K562 (cell line): ENCODE data around the gene DUS4L. TPM values are rescaled to one million over a fixed set of nuclear protein-coding genes. Genes with fewer than 3 reads are reported as not detected.
A peak's percentile ranks its signal among the peaks of the same experiment; 100 is the strongest.

Experiments
- ATAC-seq: fragments of 200-7000 bp; cut with Tn5 transposase; 3 replicates; pipeline ENCODE4 v1.9.1; 2020; ENCODE audit warnings: moderate library complexity
- Bru-seq: library from RNA; stranded (reverse); fragments of 400-500 nt; gene quantifications from one replicate; lab custom pipeline; 2021; lab: Mats Ljungman, UMichigan
- BruChase-seq, 2 experiments: library from RNA; stranded (reverse); fragments of 400-500 nt; gene quantifications; one replicate each; lab custom pipeline; 2021; lab: Mats Ljungman, UMichigan
- BruUV-seq: library from RNA; stranded (reverse); fragments of 400-500 nt; replicated peaks from 2 replicates; lab custom pipeline; 2021; lab: Mats Ljungman, UMichigan
- CTCF ChIA-PET: fragments of 300-600 bp; formaldehyde crosslinking; extraction: SDS; loops from one replicate; lab custom pipeline; 2021; ENCODE audit warnings: low intra/inter-chr PET ratio; lab: Yijun Ruan, JAX
- POLR2A ChIA-PET: fragments of 300-600, 350-650 bp; sonication (Branson Sonifier 250); formaldehyde crosslinking; extraction: SDS; loops from one replicate; lab custom pipeline; 2021; ENCODE audit warnings: antibody characterized with exemption, inconsistent platforms; lab: Yijun Ruan, JAX
- DNase-seq, 4 experiments: peaks; one replicate each; pipeline versions ENCODE4 v3.0.0 to v3.0.0-alpha.2; 2011 to 2018; ENCODE audit warnings: low spot score in 3 of 4, mixed read lengths in 3 of 4; ENCODE audit errors: extremely low read depth in 1 of 4
- FAIRE-seq: peaks from 2 replicates; lab custom pipeline; 2011; peaks lifted over from hg19 to GRCh38; lab: Jason Lieb, UNC
- H2AFZ ChIP-seq: 2 replicates; pipeline ENCODE4 v1.6.0; 2011; ENCODE audit warnings: low read depth, low read length, control low read depth, inconsistent platforms
- H3K27ac ChIP-seq: fragments of 200-600 bp; 3 replicates; pipeline ENCODE4 v1.8.0; 2011; ENCODE audit warnings: low read depth, mild to moderate bottlenecking, control low read depth, inconsistent platforms, low read length, moderate library complexity, mixed read lengths; ENCODE audit errors: extremely low read depth
- H3K27me3 ChIP-seq, 2 experiments: fragments of 300-600 bp in 1 of 2; 2 replicates in 1 of 2; 3 replicates in 1 of 2; pipeline versions ENCODE4 v1.6.0 to v1.8.0; 2011; ENCODE audit warnings: inconsistent platforms in 2 of 2, low read length in 2 of 2, mild to moderate bottlenecking in 1 of 2, mixed read lengths in 1 of 2, moderate library complexity in 1 of 2; ENCODE audit not compliant: control insufficient read depth in 2 of 2, insufficient read depth in 2 of 2
- H3K36me3 ChIP-seq: fragments of 300-600 bp; 3 replicates; pipeline ENCODE4 v1.8.0; 2011; ENCODE audit warnings: mild to moderate bottlenecking, low read length, inconsistent platforms; ENCODE audit not compliant: control insufficient read depth, insufficient read depth
- H3K4me1 ChIP-seq, 2 experiments: fragments of 200-600 bp in 1 of 2; replicated peaks in 1 of 2; 2 replicates in 1 of 2; 3 replicates in 1 of 2; pipeline versions ENCODE4 v1.5.1 to v1.8.0; 2011; ENCODE audit warnings: inconsistent platforms in 2 of 2, low read length in 2 of 2, mild to moderate bottlenecking in 1 of 2, mixed read lengths in 1 of 2, moderate library complexity in 1 of 2; ENCODE audit not compliant: control insufficient read depth in 2 of 2, insufficient read depth in 2 of 2
- H3K4me2 ChIP-seq: 2 replicates; pipeline ENCODE4 v1.6.1; 2011; ENCODE audit warnings: low read length, control low read depth, inconsistent platforms, mixed read lengths; ENCODE audit not compliant: insufficient read depth
- H3K4me3 ChIP-seq: fragments of 200-600 bp; sonication (generic), shearing (Covaris generic); 2 replicates; pipeline ENCODE4 v1.5.1; 2016; ENCODE audit warnings: control low read depth, inconsistent platforms
- H3K79me2 ChIP-seq: fragments of 200-600 bp; 3 replicates; pipeline ENCODE4 v1.8.0; 2011; ENCODE audit warnings: low read length, inconsistent platforms; ENCODE audit not compliant: control insufficient read depth, insufficient read depth
- H3K9ac ChIP-seq, 2 experiments: 2 replicates each; pipeline versions ENCODE4 v1.6.0 to v1.6.1; 2011; ENCODE audit warnings: low read depth in 2 of 2, low read length in 2 of 2, control low read depth in 1 of 2, inconsistent platforms in 1 of 2, mild to moderate bottlenecking in 1 of 2, mixed read lengths in 1 of 2; ENCODE audit not compliant: insufficient read depth in 1 of 2
- H3K9me1 ChIP-seq: one replicate; pipeline ENCODE4 v1.6.0; 2011; ENCODE audit warnings: inconsistent platforms, mild to moderate bottlenecking, low read length, moderate library complexity; ENCODE audit not compliant: control insufficient read depth, insufficient read depth
- H3K9me3 ChIP-seq: replicated peaks from 2 replicates; pipeline ENCODE4 v1.5.1; 2011; ENCODE audit warnings: low read depth, low read length, inconsistent platforms; ENCODE audit not compliant: control insufficient read depth, insufficient read depth
- H4K20me1 ChIP-seq: replicated peaks from 2 replicates; pipeline ENCODE4 v1.6.1; 2011; ENCODE audit warnings: low read length, inconsistent platforms, mixed read lengths; ENCODE audit not compliant: control insufficient read depth, insufficient read depth
- BACH1 ChIP-seq: fragments of 200-800 bp; sonication (Bioruptor generic); IDR thresholded peaks from 2 replicates; pipeline ENCODE4 v1.6.1; 2016; ENCODE audit warnings: missing genetic modification characterization, missing compliant biosample characterization
- CBX5 ChIP-seq: IDR thresholded peaks from 2 replicates; pipeline ENCODE4 v1.6.1; 2014; ENCODE audit warnings: low read depth, borderline replicate concordance
- HMG20B ChIP-seq: fragments of 250-450 bp; sonication (Bioruptor Pico); IDR thresholded peaks from 2 replicates; pipeline ENCODE4 v1.5.0; 2021; ENCODE audit warnings: mild to moderate bottlenecking
- IRF2 ChIP-seq: sonication (generic); formaldehyde crosslinking; IDR thresholded peaks from 2 replicates; pipeline ENCODE4 v1.8.1; 2022; ENCODE audit warnings: mild to moderate bottlenecking, missing genetic modification reagents
- ZBTB12 ChIP-seq: fragments of 250-450 bp; sonication (Bioruptor Pico); IDR thresholded peaks from 2 replicates; pipeline ENCODE4 v1.4.0; 2020
- ZC3H11A ChIP-seq: IDR thresholded peaks from 2 replicates; pipeline ENCODE4 v1.6.1; 2012; ENCODE audit warnings: low read depth, low read length, improper control_type of control experiment
- ZNF311 ChIP-seq: fragments of 250-450 bp; sonication (Bioruptor Pico); IDR thresholded peaks from 2 replicates; pipeline ENCODE4 v1.4.0; 2020; ENCODE audit warnings: mild to moderate bottlenecking, moderate library complexity
- ZNF384 ChIP-seq: IDR thresholded peaks from 2 replicates; pipeline ENCODE4 v1.6.1; 2012; ENCODE audit warnings: low read depth, low read length, improper control_type of control experiment
- WGBS: fragments of 100-300 bp; shearing (Covaris generic); methylation state at CpG from one replicate; pipeline ENCODE4 v1.1.6; 2016; ENCODE audit warnings: low coverage, mixed read lengths; ENCODE audit not compliant: insufficient coverage; ENCODE audit errors: missing lambda C conversion rate; 5-methylcytosine and 5-hydroxymethylcytosine counted together
- in situ Hi-C: fragments of 300-500 bp; cut with MboI; formaldehyde crosslinking; loops from 4 replicates; pipeline ENCODE4 v1.15.0; 2018; ENCODE audit warnings: inconsistent platforms, mixed read lengths
- intact Hi-C: fragments of 100-400 bp; cut with micrococcal nuclease; formaldehyde crosslinking; loops from 2 replicates; pipeline ENCODE4 v1.14.2; 2022
- long read RNA-seq, 3 experiments: library from polyadenylated mRNA in 2 of 3; library from RNA in 1 of 3; unstranded in 2 of 3; stranded (forward) in 1 of 3; transcript quantifications; one replicate each; pipeline ENCODE4 v2.0.0, GENCODE V29; 2019 to 2022
- polyA minus RNA-seq, 3 experiments: library from RNA; depleted of rRNA, polyadenylated mRNA; stranded (reverse); fragments of >200 nt; gene quantifications; 2 replicates each; pipeline ENCODE4 v1.2.3, GENCODE V29; 2011
- polyA plus RNA-seq, 8 experiments: library from polyadenylated mRNA; depleted of rRNA in 4 of 8; stranded (reverse) in 5 of 8; unstranded in 3 of 8; fragments of >200 nt; fragmentation: Nextera tagmentation in 2 of 8; fragmentation: Illumina TruSeq in 1 of 8; extraction: Ambion mirVana in 2 of 8; extraction: Trizol in 1 of 8; gene quantifications; 2 replicates each; pipeline versions ENCODE4 v1.2.1 to v1.2.3, GENCODE V29; 2011 to 2014; ENCODE audit warnings: inconsistent platforms in 1 of 8, missing spikeins in 1 of 8
- total RNA-seq, 7 experiments: library from RNA; depleted of rRNA in 6 of 7; stranded (reverse); fragments of >200 nt in 6 of 7; fragmentation: Illumina TruSeq in 2 of 7; extraction: Trizol in 2 of 7; gene quantifications; 2 replicates each; pipeline versions ENCODE4 v1.2.1 to v1.2.3, GENCODE V29; 2011 to 2021; ENCODE audit warnings: low replicate concordance in 1 of 7
- TF ChIP-seq, protein P1 (sequence below): fragments of 450-650 bp; IDR thresholded peaks from 2 replicates; pipeline ENCODE4 v1.6.1; 2016; ENCODE audit warnings: mild to moderate bottlenecking

The DUS4L gene, protein sequence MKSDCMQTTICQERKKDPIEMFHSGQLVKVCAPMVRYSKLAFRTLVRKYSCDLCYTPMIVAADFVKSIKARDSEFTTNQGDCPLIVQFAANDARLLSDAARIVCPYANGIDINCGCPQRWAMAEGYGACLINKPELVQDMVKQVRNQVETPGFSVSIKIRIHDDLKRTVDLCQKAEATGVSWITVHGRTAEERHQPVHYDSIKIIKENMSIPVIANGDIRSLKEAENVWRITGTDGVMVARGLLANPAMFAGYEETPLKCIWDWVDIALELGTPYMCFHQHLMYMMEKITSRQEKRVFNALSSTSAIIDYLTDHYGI
- 25.3 and 48.5 TPM in 2 replicates for total RNA-seq (2011; cell fraction: chromatin; rRNA removed; ENCODE audit: low replicate concordance)
- total RNA-seq (2011; cell fraction: nucleolus; rRNA removed), result 14.5 and 19.7 TPM in 2 replicates
- total RNA-seq (2011; cell fraction: nucleoplasm; rRNA removed), result 29.6 and 44.7 TPM in 2 replicates
- total RNA-seq (2014; rRNA removed) (24.9 and 26.7 TPM in 2 replicates), total RNA-seq (2014; rRNA removed; fragmentation: Illumina TruSeq; extraction: Trizol) (33.6 and 36.3 TPM in 2 replicates), total RNA-seq (2015; rRNA removed; fragmentation: Illumina TruSeq; extraction: Trizol) (25.6 and 28.9 TPM in 2 replicates), total RNA-seq (2021) (25.7 and 27.4 TPM in 2 replicates), polyA plus RNA-seq (2011; rRNA removed) (20.2 and 29.4 TPM in 2 replicates), polyA plus RNA-seq (2014; fragmentation: Illumina TruSeq; extraction: Trizol) (23.9 and 28.6 TPM in 2 replicates), polyA plus RNA-seq (2014; fragmentation: Nextera tagmentation; extraction: Ambion mirVana) (10 to 100 TPM; 12.2 to 14.5 TPM), polyA plus RNA-seq (2014; rRNA removed) (31.4 and 33.1 TPM in 2 replicates), polyA minus RNA-seq (2011; rRNA and poly(A)+ RNA removed) (23.2 and 30.6 TPM in 2 replicates), Bru-seq, nascent RNA (percentile 90 among the genes with signal in this experiment), BruChase-seq, experiment 1, labeled RNA remaining after a 2-hour chase (percentile 87 among the genes with signal in this experiment), BruChase-seq, experiment 2, labeled RNA remaining after a 6-hour chase (percentile 83 among the genes with signal in this experiment)
- 6.2 and 10.9 TPM in 2 replicates for polyA plus RNA-seq (2011; cell fraction: cytosol; rRNA removed)
- 17.7 and 18.7 TPM in 2 replicates for polyA plus RNA-seq (2011; cell fraction: nucleus; rRNA removed)
- 19.9 and 24.0 TPM in 2 replicates for polyA plus RNA-seq (2012)
- 7.9 and 10.7 TPM in 2 replicates for polyA minus RNA-seq (2011; cell fraction: cytosol; rRNA and poly(A)+ RNA removed)
- polyA minus RNA-seq (2011; cell fraction: nucleus; rRNA and poly(A)+ RNA removed), result 20.6 and 25.8 TPM in 2 replicates
- long read RNA-seq, experiment 1, transcript DUS4L-201 (8 exons, 2,220 nt), result major isoform, 14 of 68 reads
- long read RNA-seq, experiment 1, partial matches to known transcripts, result 18 of 68 reads
- long read RNA-seq, experiment 1, other reads (novel, unspliced or antisense), result 32 of 68 reads
- long read RNA-seq, experiment 2, partial matches to known transcripts, result 12 of 25 reads
- long read RNA-seq, experiment 2, other reads (novel, unspliced or antisense), result 9 of 25 reads
- long read RNA-seq, experiment 3, transcript DUS4L-201 (8 exons, 2,220 nt), result major isoform, 8 of 35 reads
- long read RNA-seq, experiment 3, partial matches to known transcripts, result 13 of 35 reads
- long read RNA-seq, experiment 3, other reads (novel, unspliced or antisense), result 13 of 35 reads

DNA sequence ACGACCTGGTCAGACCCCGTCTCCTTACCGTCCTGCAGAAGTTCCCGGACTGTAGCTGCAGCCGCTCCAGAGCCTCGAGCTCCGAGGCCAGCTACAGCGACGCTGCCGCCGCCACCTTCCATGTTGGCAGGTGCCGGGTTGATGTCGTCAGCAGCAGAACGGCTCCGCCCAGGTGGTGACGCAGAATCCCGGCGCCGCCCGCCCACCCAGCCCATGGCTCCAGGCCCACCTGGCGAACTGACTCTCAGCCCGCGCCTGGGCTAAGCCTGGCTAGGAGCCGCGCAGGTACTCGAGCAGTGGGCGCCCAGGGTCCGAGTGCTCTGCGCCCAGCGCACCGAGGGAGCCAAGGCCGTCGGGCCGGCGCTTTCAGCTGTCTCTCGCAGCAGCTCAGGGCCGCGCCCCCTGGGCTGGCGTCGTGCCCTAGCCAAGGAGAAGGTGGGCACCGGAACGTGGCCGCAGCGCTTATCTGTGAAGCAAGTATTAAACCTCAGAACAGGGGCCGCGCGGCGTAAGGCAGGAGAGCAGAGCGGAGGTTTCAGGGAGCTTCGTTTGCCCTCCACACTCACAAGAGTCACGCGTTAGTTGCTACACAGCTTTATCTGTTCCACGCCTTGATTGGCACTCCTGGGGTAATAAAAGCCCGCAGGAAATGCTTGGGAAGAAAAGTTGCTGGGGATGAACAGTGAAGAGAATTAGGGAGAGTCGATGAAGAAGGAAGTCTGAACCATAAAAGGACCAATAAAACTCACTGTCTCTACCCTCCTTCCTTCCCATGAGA is at the start of gene DUS4L, which contains the start of gene COG5:
Gene DUS4L (plus strand): TSS at position 197 of the 778 bp plus-strand sequence. CDS start 3,100 bp downstream, outside the sequence.
Gene COG5 (minus strand): TSS at position 146 of the 778 bp plus-strand sequence. CDS start 24 bp downstream, at position 122.
- peak within 1 kb of the TSS; percentile 98 for H2AFZ ChIP-seq
- H4K20me1 ChIP-seq, result peaks cover 6% of the 10 kb centered on the region; the same call in 1 of the 2 replicates
- no peaks in the 10 kb centered on the region for H3K9me3 ChIP-seq
- H3K36me3 ChIP-seq, result peaks cover 32% of the 10 kb centered on the region
- peak within 1 kb of the TSS; percentile 92 to 99 for H3K9ac ChIP-seq
- no peaks in the 10 kb centered on the region for H3K27me3 ChIP-seq
- H3K9me1 ChIP-seq, result no peaks in the 10 kb centered on the region
- H3K27ac ChIP-seq, result peak within 1 kb of the TSS; percentile 81
- peak; percentile 90 to 95 (median 92) for DNase-seq
- ChIA-PET CTCF (no interaction called here), POLR2A (interaction anchor here (0.5 to 3.7 kb wide), 17 partner anchors 8 to 395 kb away, joined by 3 to 16 read pairs (median 5); partner anchors contain the start of genes BCAP29 and HBP1)
- in situ Hi-C loops (no loop called here), intact Hi-C loops (loop anchor here (5.0 kb wide), 1 partner anchor 102 kb away; no protein-coding TSS in a partner anchor)
- no TSS peak for BruUV-seq
- FAIRE-seq, result peak; percentile 46
- ATAC-seq, result peak; percentile 91
- peaks cover 68% of the 10 kb centered on the region for H3K79me2 ChIP-seq
- H3K4me2 ChIP-seq, result peak within 1 kb of the TSS; percentile 89
- under 1% methylated on average over 55 of the region's 55 CpGs for WGBS
- H3K4me1 ChIP-seq, result peaks cover 10 to 27% of the 10 kb centered on the region in 2 experiments; a peak in 4 of 5 replicates
- H3K4me3 ChIP-seq, result peak within 1 kb of the TSS; percentile 74
- TF ChIP-seq, protein P1, sequence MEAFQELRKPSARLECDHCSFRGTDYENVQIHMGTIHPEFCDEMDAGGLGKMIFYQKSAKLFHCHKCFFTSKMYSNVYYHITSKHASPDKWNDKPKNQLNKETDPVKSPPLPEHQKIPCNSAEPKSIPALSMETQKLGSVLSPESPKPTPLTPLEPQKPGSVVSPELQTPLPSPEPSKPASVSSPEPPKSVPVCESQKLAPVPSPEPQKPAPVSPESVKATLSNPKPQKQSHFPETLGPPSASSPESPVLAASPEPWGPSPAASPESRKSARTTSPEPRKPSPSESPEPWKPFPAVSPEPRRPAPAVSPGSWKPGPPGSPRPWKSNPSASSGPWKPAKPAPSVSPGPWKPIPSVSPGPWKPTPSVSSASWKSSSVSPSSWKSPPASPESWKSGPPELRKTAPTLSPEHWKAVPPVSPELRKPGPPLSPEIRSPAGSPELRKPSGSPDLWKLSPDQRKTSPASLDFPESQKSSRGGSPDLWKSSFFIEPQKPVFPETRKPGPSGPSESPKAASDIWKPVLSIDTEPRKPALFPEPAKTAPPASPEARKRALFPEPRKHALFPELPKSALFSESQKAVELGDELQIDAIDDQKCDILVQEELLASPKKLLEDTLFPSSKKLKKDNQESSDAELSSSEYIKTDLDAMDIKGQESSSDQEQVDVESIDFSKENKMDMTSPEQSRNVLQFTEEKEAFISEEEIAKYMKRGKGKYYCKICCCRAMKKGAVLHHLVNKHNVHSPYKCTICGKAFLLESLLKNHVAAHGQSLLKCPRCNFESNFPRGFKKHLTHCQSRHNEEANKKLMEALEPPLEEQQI, result no peak
- TF ChIP-seq IRF2 (CRISPR knock-in tag) (no peak), ZNF384 (no peak), ZC3H11A (no peak), ZNF311 (CRISPR knock-in tag) (no peak), HMG20B (CRISPR knock-in tag) (no peak), BACH1 (tag) (peak; percentile 34; the same call in 1 of the 2 replicates), ZBTB12 (peak; percentile 97), CBX5 (no peak)
